Activated gamma-delta T cell treated with Interleukin-2 at 50 U/mL for 16 hours (primary cell): ENCODE measurements around the gene IGSF9B.

Experiments used
- DNase-seq: peaks from one replicate; pipeline ENCODE4 v3.0.0-alpha.2; 2020

The IGSF9B gene

GRCh38 chr11:133917921-133918607, 38.7 kb downstream of the IGSF9B start:
- DNase-seq = no peak

GRCh38 chr11:133916784-133917440, 39.9 kb downstream of the IGSF9B start:
- DNase-seq = no peak

GRCh38 chr11:133913761-133914160, 43.0 kb downstream of the IGSF9B start:
- DNase-seq = no peak

GRCh38 chr11:133911171-133911570, 45.6 kb downstream of the IGSF9B start:
- DNase-seq = no peak

GRCh38 chr11:133910101-133910500, 46.7 kb downstream of the IGSF9B start:
- no peak for DNase-seq

GRCh38 chr11:133908827-133909226, 47.9 kb downstream of the IGSF9B start:
- DNase-seq = no peak

GRCh38 chr11:133907841-133908241, 48.9 kb downstream of the IGSF9B start:
- no peak for DNase-seq

GRCh38 chr11:133907216-133907615, 49.6 kb downstream of the IGSF9B start:
- no peak for DNase-seq

- DNase-seq = no peak
Measured at GRCh38 chr11:133906746-133907145, 50.0 kb downstream of the IGSF9B start.

GRCh38 chr11:133906241-133906640, 50.5 kb downstream of the IGSF9B start:
- DNase-seq = no peak

GRCh38 chr11:133905677-133906156, 51.1 kb downstream of the IGSF9B start:
- DNase-seq = no peak

- DNase-seq = no peak
Measured at GRCh38 chr11:133904818-133905515, 51.8 kb downstream of the IGSF9B start.

GRCh38 chr11:133903875-133904817, 52.6 kb downstream of the IGSF9B start:
- DNase-seq = no peak

- DNase-seq = no peak
Measured at GRCh38 chr11:133903056-133903455, 53.7 kb downstream of the IGSF9B start.

- no peak for DNase-seq
Measured at GRCh38 chr11:133902506-133902905, 54.3 kb downstream of the IGSF9B start.

GRCh38 chr11:133901999-133902398, 54.8 kb downstream of the IGSF9B start:
- no peak for DNase-seq

GRCh38 chr11:133901316-133901715, 55.5 kb downstream of the IGSF9B start:
- no peak for DNase-seq

- no peak for DNase-seq
Measured at GRCh38 chr11:133900176-133901105, 56.3 kb downstream of the IGSF9B start.

- no peak for DNase-seq
Measured at GRCh38 chr11:133898770-133899115, 58.0 kb downstream of the IGSF9B start.

- DNase-seq = no peak
Measured at GRCh38 chr11:133898031-133898769, 58.6 kb downstream of the IGSF9B start.

- no peak for DNase-seq
Measured at GRCh38 chr11:133897331-133897650, 59.5 kb downstream of the IGSF9B start.
